Measurements from ENCODE around the gene ZPBP2.
"Not testable (repeated sequence)": the region's sequence is repeated elsewhere in the genome, so short reads cannot be mapped to it uniquely, and the experiment has no call there.

Gene ZPBP2

GRCh38 chr17:39845052-39845846, 22.8 kb upstream of the ZPBP2 start:
- H3K9ac ChIP-seq (ENCODE audit: low read length): no peak overlapping the region
- no peaks in the 10 kb centered on the region for H3K9me2 ChIP-seq (ENCODE audit: low read depth, low read length)
- H4K20me1 ChIP-seq (ENCODE audit: insufficient read depth, low read length): no peaks in the 10 kb centered on the region
- H3K9me3 ChIP-seq (ENCODE audit: low read length): no peaks in the 10 kb centered on the region
- no peak overlapping the region for H3K4me2 ChIP-seq (ENCODE audit: low read length)
- H3K79me2 ChIP-seq (ENCODE audit: insufficient read depth, low read length): peaks cover 96% of the 10 kb centered on the region
- no peaks in the 10 kb centered on the region for H3F3A ChIP-seq (ENCODE audit: insufficient read depth, low read length)
- H3K27me3 ChIP-seq (ENCODE audit: insufficient read depth, low read length): no peaks in the 10 kb centered on the region
- H3K27ac ChIP-seq (ENCODE audit: low read depth, low read length, poor library complexity, severe bottlenecking): peak overlapping the region; percentile 11
- H3K4me1 ChIP-seq (ENCODE audit: insufficient read depth, low read length, severe bottlenecking): peaks cover 72% of the 10 kb centered on the region
- H3K36me3 ChIP-seq (ENCODE audit: insufficient read depth, low read length): peaks cover 88% of the 10 kb centered on the region
- H2AFZ ChIP-seq (ENCODE audit: low read length): no peak overlapping the region
- TF ChIP-seq EZH2 (IDR thresholded peaks at IDR 0.05; ENCODE audit: borderline replicate concordance, low read length) (no peak), CTCF (IDR thresholded peaks at IDR 0.05; ENCODE audit: low read length) (no peak)
- no peak overlapping the region for H3K4me3 ChIP-seq (ENCODE audit: low read depth, low read length, poor library complexity, severe bottlenecking)

GRCh38 chr17:39846205-39846604, 21.8 kb upstream of the ZPBP2 start:
- Histone ChIP-seq H3K9me2 (ENCODE audit: low read depth, low read length) (no peaks in the 10 kb centered on the region), H3K79me2 (ENCODE audit: insufficient read depth, low read length) (peaks cover 91% of the 10 kb centered on the region), H3K27ac (ENCODE audit: low read depth, low read length, poor library complexity, severe bottlenecking) (no peak overlapping the region), H3K9me3 (ENCODE audit: low read length) (no peaks in the 10 kb centered on the region), H3K27me3 (ENCODE audit: insufficient read depth, low read length) (no peaks in the 10 kb centered on the region), H2AFZ (ENCODE audit: low read length) (no peak overlapping the region), H3K4me2 (ENCODE audit: low read length) (no peak overlapping the region), H3F3A (ENCODE audit: insufficient read depth, low read length) (no peaks in the 10 kb centered on the region), H3K4me3 (ENCODE audit: low read depth, low read length, poor library complexity, severe bottlenecking) (no peak overlapping the region), H3K36me3 (ENCODE audit: insufficient read depth, low read length) (peaks cover 82% of the 10 kb centered on the region), H4K20me1 (ENCODE audit: insufficient read depth, low read length) (no peaks in the 10 kb centered on the region), H3K4me1 (ENCODE audit: insufficient read depth, low read length, severe bottlenecking) (peaks cover 72% of the 10 kb centered on the region), H3K9ac (ENCODE audit: low read length) (no peak overlapping the region)
- TF ChIP-seq CTCF (IDR thresholded peaks at IDR 0.05; ENCODE audit: low read length) (no peak), EZH2 (IDR thresholded peaks at IDR 0.05; ENCODE audit: borderline replicate concordance, low read length) (no peak)

- TF ChIP-seq EZH2 (IDR thresholded peaks at IDR 0.05; ENCODE audit: borderline replicate concordance, low read length) (no peak), CTCF (IDR thresholded peaks at IDR 0.05; ENCODE audit: low read length) (no peak)
- no peaks in the 10 kb centered on the region for H3F3A ChIP-seq (ENCODE audit: insufficient read depth, low read length)
- H3K27me3 ChIP-seq (ENCODE audit: insufficient read depth, low read length): no peaks in the 10 kb centered on the region
- peak overlapping the region; percentile 23; the same call in 1 of the 2 replicates for H3K9ac ChIP-seq (ENCODE audit: low read length)
- no peak overlapping the region for H2AFZ ChIP-seq (ENCODE audit: low read length)
- H4K20me1 ChIP-seq (ENCODE audit: insufficient read depth, low read length): no peaks in the 10 kb centered on the region
- H3K9me2 ChIP-seq (ENCODE audit: low read depth, low read length): no peaks in the 10 kb centered on the region
- peaks cover 72% of the 10 kb centered on the region for H3K4me1 ChIP-seq (ENCODE audit: insufficient read depth, low read length, severe bottlenecking)
- no peaks in the 10 kb centered on the region for H3K9me3 ChIP-seq (ENCODE audit: low read length)
- peaks cover 91% of the 10 kb centered on the region for H3K79me2 ChIP-seq (ENCODE audit: insufficient read depth, low read length)
- H3K36me3 ChIP-seq (ENCODE audit: insufficient read depth, low read length): peaks cover 83% of the 10 kb centered on the region
- H3K4me2 ChIP-seq (ENCODE audit: low read length): peak overlapping the region; percentile 37; the same call in 1 of the 2 replicates
- H3K4me3 ChIP-seq (ENCODE audit: low read depth, low read length, poor library complexity, severe bottlenecking): no peak overlapping the region
- H3K27ac ChIP-seq (ENCODE audit: low read depth, low read length, poor library complexity, severe bottlenecking): peak overlapping the region; percentile 68
Measured at GRCh38 chr17:39848600-39848999, 19.4 kb upstream of the ZPBP2 start.

- H3K4me2 ChIP-seq (ENCODE audit: low read length); H3K9ac ChIP-seq (ENCODE audit: low read length); H4K20me1 ChIP-seq (ENCODE audit: insufficient read depth, low read length); H2AFZ ChIP-seq (ENCODE audit: low read length); H3K9me3 ChIP-seq (ENCODE audit: low read length); H3F3A ChIP-seq (ENCODE audit: insufficient read depth, low read length); H3K27ac ChIP-seq (ENCODE audit: low read depth, low read length, poor library complexity, severe bottlenecking); H3K9me2 ChIP-seq (ENCODE audit: low read depth, low read length); H3K27me3 ChIP-seq (ENCODE audit: insufficient read depth, low read length); H3K4me3 ChIP-seq (ENCODE audit: low read depth, low read length, poor library complexity, severe bottlenecking): not testable (repeated sequence)
- peaks cover 91% of the 10 kb centered on the region for H3K79me2 ChIP-seq (ENCODE audit: insufficient read depth, low read length)
- peaks cover 83% of the 10 kb centered on the region for H3K36me3 ChIP-seq (ENCODE audit: insufficient read depth, low read length)
- H3K4me1 ChIP-seq (ENCODE audit: insufficient read depth, low read length, severe bottlenecking): peaks cover 67% of the 10 kb centered on the region
Measured at GRCh38 chr17:39850186-39850585, 17.8 kb upstream of the ZPBP2 start.

Data from OCI-LY1 (cell line).